Activated T-cell treated with anti-CD3 and anti-CD28 coated beads, Interleukin-2, amount 50 U/mL, for 48 hours (primary cell): Measurements from ENCODE around the gene LIMS2.

Source experiments
- DNase-seq, 2 experiments: peaks; one replicate each; pipeline ENCODE4 v3.0.0-alpha.2; 2020

LIMS2 gene

GRCh38 chr2:127619203-127619590 is 56.1 kb downstream of the LIMS2 start:
- DNase-seq: no peak

- no peak for DNase-seq
Observed at GRCh38 chr2:127618551-127619202, 56.7 kb downstream of the LIMS2 start.

- DNase-seq: peak in 1 of 2 experiments; percentile 17
Observed at GRCh38 chr2:127615511-127616166, 59.7 kb downstream of the LIMS2 start.

GRCh38 chr2:127614731-127615130 is 60.6 kb downstream of the LIMS2 start:
- DNase-seq: peak in 1 of 2 experiments; percentile 7

GRCh38 chr2:127614246-127614645 is 61.1 kb downstream of the LIMS2 start:
- no peak for DNase-seq

- no peak for DNase-seq
Observed at GRCh38 chr2:127612111-127612822, 63.1 kb downstream of the LIMS2 start.

GRCh38 chr2:127611076-127611925 is 64.0 kb downstream of the LIMS2 start:
- DNase-seq: no peak

GRCh38 chr2:127610561-127610960 is 64.8 kb downstream of the LIMS2 start:
- DNase-seq: no peak

GRCh38 chr2:127609818-127610217 is 65.5 kb downstream of the LIMS2 start:
- DNase-seq: no peak

GRCh38 chr2:127609031-127609751 is 66.1 kb downstream of the LIMS2 start:
- DNase-seq: no peak

GRCh38 chr2:127608061-127609030 is 67.0 kb downstream of the LIMS2 start:
- no peak for DNase-seq

- no peak for DNase-seq
Observed at GRCh38 chr2:127607399-127607908, 67.9 kb downstream of the LIMS2 start.

- no peak for DNase-seq
Observed at GRCh38 chr2:127606625-127607398, 68.5 kb downstream of the LIMS2 start.

- DNase-seq: no peak
Observed at GRCh38 chr2:127605691-127606263, 69.6 kb downstream of the LIMS2 start.

- DNase-seq: no peak
Observed at GRCh38 chr2:127604986-127605385, 70.3 kb downstream of the LIMS2 start.

GRCh38 chr2:127599211-127599610 is 76.1 kb downstream of the LIMS2 start:
- no peak for DNase-seq

- no peak for DNase-seq
Observed at GRCh38 chr2:127598711-127599110, 76.6 kb downstream of the LIMS2 start.

GRCh38 chr2:127597984-127598380 is 77.3 kb downstream of the LIMS2 start:
- DNase-seq: no peak
